Measurements from ENCODE around the gene ZNF423.

DNA sequence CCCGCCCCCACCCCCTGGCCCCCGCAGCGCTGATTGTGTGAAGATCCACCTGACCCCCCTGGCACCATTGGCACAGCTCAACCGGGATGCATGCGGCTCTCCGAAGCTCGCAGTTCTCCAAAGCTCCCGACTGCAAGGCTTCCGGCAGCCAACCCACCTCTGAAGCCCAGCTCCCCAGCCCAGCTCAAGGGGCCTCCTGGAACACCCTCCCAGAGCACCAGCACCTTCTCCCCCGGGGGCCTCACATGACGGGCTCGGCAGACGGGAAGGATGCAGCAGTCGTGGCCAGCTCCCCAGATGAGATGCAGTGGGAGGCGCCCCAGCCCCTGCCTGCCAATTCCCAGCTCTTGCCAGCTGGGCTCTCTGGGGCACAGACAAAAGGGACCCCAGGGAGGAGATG is 215.3 kb downstream of the ZNF423 start:
- TF ChIP-seq GATA2 (IDR thresholded peaks at IDR 0.05; ENCODE audit: low read depth, low read length), result no peak
- TF ChIP-seq GATA3 (IDR thresholded peaks at IDR 0.05; ENCODE audit: low read depth, low read length), result no peak

Measured in SH-SY5Y (cell line).